Mononuclear cell (primary cell): ENCODE measurements around the gene TEX9. TPM values are rescaled to one million over a fixed set of nuclear protein-coding genes. Genes with fewer than 3 reads are reported as not detected.

ENCODE experiments used
- H3K27me3 ChIP-seq: 2 replicates; pipeline ENCODE4 v1.6.0; 2011; ENCODE audit warnings: low read length, control low read depth; ENCODE audit not compliant: insufficient read depth
- H3K4me1 ChIP-seq: 2 replicates; pipeline ENCODE4 v1.5.1; 2011; ENCODE audit warnings: mild to moderate bottlenecking, low read length, control low read depth; ENCODE audit not compliant: insufficient read depth
- H3K4me3 ChIP-seq: 2 replicates; pipeline ENCODE4 v1.5.1; 2011; ENCODE audit warnings: mild to moderate bottlenecking, low read length, moderate library complexity
- H3K9me3 ChIP-seq: 2 replicates; pipeline ENCODE4 v1.5.1; 2011; ENCODE audit warnings: low read depth, mild to moderate bottlenecking, control low read depth, low read length
- total RNA-seq: library from RNA; depleted of rRNA; stranded (reverse); fragments of >200 nt; gene quantifications from one replicate; pipeline ENCODE4 v1.2.3, GENCODE V29; 2012

TEX9 gene
- total RNA-seq, 1 donor = 2.2 TPM

DNA sequence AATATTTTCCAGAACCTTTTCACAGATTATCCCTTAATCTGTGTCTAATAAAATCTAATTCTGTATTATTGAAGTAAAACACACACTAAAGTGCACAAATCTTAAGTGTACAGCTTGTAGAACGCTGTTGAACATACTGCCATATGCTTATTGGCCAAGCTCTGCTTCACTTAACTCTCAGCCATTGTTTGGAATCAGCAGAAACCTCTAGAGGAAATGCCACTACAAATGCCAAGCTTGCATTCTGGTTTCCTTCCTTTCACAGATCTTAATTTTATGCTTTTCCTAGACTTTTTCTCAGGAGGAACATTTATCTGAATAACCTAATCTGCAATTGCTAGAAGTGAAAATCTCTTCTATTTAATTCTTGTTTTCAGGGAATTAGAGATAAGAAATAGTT, 89.6 kb downstream of the TEX9 start:
- no peaks in the 10 kb centered on the region for H3K27me3 ChIP-seq
- no peak overlapping the region for H3K4me3 ChIP-seq
- no peaks in the 10 kb centered on the region for H3K9me3 ChIP-seq
- no peaks in the 10 kb centered on the region for H3K4me1 ChIP-seq

DNA sequence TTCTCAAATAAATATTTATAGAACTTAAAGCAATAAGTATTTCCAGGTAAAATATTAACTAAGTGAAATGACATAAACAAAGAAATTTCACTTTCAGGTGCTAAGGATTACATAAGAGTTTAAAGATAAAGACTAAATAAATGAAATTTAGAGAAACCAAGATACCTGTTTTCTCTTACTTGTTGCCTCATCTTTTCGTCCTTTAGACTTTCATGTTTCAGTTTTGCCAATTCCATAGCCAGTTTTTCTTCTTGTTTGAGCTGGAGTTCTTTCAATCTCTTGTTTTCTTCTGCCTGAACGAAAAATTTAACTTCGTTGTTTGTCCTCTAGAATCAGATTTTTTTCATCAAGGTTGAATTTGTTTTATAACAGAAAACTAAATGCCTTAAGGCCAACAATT, 91.0 kb downstream of the TEX9 start:
- H3K9me3 ChIP-seq = no peaks in the 10 kb centered on the region
- H3K4me3 ChIP-seq = no peak overlapping the region
- no peaks in the 10 kb centered on the region for H3K4me1 ChIP-seq
- H3K27me3 ChIP-seq = no peaks in the 10 kb centered on the region

DNA sequence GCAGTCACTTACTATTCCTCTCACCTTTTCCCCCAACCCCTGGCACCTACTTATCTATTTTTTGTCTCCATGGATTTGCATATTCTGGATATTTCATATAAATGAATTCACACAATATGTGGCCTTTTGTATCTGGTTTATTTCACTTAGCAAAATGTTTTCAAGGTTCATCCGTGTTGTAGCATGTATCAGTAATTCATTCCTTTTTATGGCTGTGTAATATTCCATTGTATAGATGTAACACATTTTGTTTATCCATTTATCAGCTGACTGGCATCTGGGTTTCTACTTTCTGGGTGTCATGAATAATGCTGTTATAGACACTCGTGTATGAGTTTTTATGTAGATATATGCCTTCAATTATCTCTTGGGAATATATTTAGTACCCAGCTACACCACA, 93.9 kb downstream of the TEX9 start:
- Histone ChIP-seq H3K4me3 (no peak overlapping the region), H3K4me1 (no peaks in the 10 kb centered on the region), H3K27me3 (no peaks in the 10 kb centered on the region), H3K9me3 (no peaks in the 10 kb centered on the region)

GRCh38 chr15:56460071-56460470, 94.8 kb downstream of the TEX9 start:
- no peak overlapping the region for H3K4me3 ChIP-seq
- H3K4me1 ChIP-seq = peaks cover 8% of the 10 kb centered on the region
- no peaks in the 10 kb centered on the region for H3K27me3 ChIP-seq
- H3K9me3 ChIP-seq = no peaks in the 10 kb centered on the region

DNA sequence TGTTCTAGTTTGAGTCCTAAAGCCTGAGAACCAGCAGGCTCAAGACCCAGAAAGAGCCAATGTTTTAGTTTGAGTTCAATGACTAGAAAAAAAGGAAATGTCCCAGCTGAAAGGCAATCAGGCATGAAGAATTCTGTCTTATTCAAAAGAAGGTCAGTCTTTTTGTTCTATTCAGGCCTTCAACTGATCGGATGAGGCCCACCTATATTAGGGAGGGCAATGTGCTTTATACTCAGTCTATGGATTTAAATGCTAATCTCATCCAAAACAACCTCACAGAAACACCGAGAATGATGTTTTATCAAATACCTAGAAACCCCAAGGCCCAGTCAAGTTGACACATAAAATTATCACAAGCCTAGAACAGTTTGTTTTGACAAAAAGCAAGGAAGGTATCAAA, 95.7 kb downstream of the TEX9 start:
- Histone ChIP-seq H3K27me3 (no peaks in the 10 kb centered on the region), H3K9me3 (no peaks in the 10 kb centered on the region), H3K4me1 (peaks cover 10% of the 10 kb centered on the region), H3K4me3 (no peak overlapping the region)

DNA sequence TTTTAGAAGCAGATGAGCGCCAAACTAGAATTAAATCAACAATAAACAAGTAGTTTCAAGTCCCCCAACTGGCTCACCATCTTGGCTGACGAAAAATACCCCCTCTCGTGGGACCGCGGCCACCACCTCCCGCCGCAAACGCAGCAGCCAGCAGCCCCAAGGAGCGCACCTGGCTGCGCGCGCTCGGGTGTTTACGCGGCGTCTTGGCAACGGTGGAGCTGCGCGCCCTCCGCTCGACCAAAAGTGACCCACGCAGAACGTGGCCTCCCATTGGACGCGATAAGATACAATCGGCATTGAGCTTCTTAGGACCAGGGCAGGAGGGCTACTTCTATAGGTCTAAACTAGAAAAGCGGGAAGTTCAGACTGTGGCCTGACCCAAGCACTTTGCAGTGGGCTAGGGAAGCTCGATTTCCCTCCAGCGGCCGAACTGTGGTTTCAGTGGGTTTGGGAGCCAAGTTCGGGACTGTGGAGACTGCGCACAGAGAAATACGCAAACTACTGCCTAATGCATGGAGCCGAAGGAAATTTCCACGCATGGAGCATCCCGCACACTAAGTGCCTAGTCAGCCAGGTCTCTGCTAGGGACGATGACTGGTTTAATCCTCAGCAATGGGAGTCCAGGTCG, 99.8 kb downstream of the TEX9 start, which contains the start of gene MNS1:
Gene MNS1 (minus strand): TSS at position 245 of the 628 bp plus-strand sequence. CDS start 165 bp downstream, at position 80.
- no peaks in the 10 kb centered on the region for H3K27me3 ChIP-seq
- peaks cover 14% of the 10 kb centered on the region for H3K4me1 ChIP-seq
- no peaks in the 10 kb centered on the region for H3K9me3 ChIP-seq
- H3K4me3 ChIP-seq = peak within 1 kb of the TSS; percentile 41

GRCh38 chr15:56467616-56468015, 102.4 kb downstream of the TEX9 start:
- H3K27me3 ChIP-seq = no peaks in the 10 kb centered on the region

DNA sequence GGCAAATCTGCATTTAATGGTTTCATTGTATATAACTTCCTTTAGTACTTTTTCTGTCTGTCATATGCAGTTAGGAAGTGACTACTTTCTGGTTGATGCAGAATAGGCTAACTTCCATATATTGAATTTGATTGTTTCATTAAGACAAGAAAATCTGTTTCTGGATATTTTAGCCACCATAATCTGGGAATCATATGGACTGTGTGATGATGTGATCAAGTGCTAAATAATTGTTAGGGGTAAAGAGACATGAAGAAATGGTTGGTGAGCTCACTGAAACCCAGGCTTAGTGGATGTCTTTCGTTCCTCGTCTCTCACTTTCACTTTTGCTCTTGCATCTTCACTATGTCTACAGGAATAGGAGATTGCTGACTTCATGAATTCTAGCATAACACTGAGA, 103.2 kb downstream of the TEX9 start:
- peak overlapping the region; percentile 16 for H3K4me3 ChIP-seq
- no peaks in the 10 kb centered on the region for H3K9me3 ChIP-seq
- H3K27me3 ChIP-seq = no peaks in the 10 kb centered on the region
- peaks cover 14% of the 10 kb centered on the region for H3K4me1 ChIP-seq

More at GRCh38 chr15:56467616-56468015, 102.4 kb downstream of the TEX9 start:
- Histone ChIP-seq H3K4me3 (no peak overlapping the region), H3K4me1 (peaks cover 14% of the 10 kb centered on the region), H3K9me3 (no peaks in the 10 kb centered on the region)

DNA sequence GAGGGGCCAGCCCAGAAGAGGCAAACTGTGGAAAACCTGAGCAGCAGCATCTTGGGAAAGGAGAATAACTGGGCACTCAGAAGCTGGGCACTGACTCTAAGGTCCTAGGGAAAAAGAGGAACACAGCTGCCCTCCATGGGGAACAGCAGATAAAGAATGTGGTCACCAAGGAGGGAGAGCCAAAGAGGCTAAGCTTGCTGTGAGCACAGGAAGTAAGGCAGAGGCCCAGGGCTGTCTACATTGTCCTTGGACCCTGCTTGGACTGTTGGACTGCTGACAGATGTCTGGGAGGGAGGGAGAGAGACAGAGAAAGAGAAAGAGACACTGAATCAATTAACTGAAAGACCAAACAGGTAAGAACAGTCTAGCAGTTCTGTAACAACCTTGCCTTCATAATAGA, 104.3 kb downstream of the TEX9 start:
- Histone ChIP-seq H3K4me1 (peaks cover 11% of the 10 kb centered on the region), H3K9me3 (no peaks in the 10 kb centered on the region), H3K27me3 (no peaks in the 10 kb centered on the region), H3K4me3 (no peak overlapping the region)

GRCh38 chr15:56471440-56472069, 106.3 kb downstream of the TEX9 start:
- Histone ChIP-seq H3K27me3 (no peaks in the 10 kb centered on the region), H3K4me3 (no peak overlapping the region), H3K4me1 (peaks cover 4% of the 10 kb centered on the region), H3K9me3 (no peaks in the 10 kb centered on the region)

DNA sequence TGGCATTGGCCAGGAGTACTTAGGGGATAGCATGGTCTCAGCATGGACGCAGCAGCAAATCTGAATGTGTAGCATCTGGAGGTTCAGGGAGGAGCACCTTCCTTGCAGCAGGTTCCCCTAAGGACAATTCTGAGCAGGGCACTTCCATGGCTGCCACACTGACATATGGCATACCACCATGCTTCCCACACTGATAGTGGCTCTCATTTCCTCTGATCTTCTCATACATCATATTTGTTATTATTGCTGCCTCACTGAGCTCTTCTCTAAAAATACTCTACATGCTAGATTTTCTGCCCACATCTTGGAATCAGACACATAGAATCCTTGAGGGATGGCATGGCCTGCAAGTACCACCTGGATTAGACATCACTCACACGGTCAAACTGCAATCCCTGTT, 107.1 kb downstream of the TEX9 start:
- no peaks in the 10 kb centered on the region for H3K27me3 ChIP-seq
- H3K4me3 ChIP-seq = no peak overlapping the region
- peaks cover 4% of the 10 kb centered on the region for H3K4me1 ChIP-seq
- no peaks in the 10 kb centered on the region for H3K9me3 ChIP-seq

- Histone ChIP-seq H3K4me3 (no peak overlapping the region), H3K9me3 (no peaks in the 10 kb centered on the region), H3K4me1 (peaks cover 4% of the 10 kb centered on the region), H3K27me3 (no peaks in the 10 kb centered on the region)
These were observed 107.8 kb downstream of the TEX9 start for GRCh38 chr15:56473017-56473416.

- H3K4me3 ChIP-seq = no peak overlapping the region
- H3K27me3 ChIP-seq = no peaks in the 10 kb centered on the region
- no peaks in the 10 kb centered on the region for H3K9me3 ChIP-seq
- no peaks in the 10 kb centered on the region for H3K4me1 ChIP-seq
These were observed 110.1 kb downstream of the TEX9 start for GRCh38 chr15:56475351-56475750.
